K562 treated with DMSO at 1 percent for 4 hours (cell line): ENCODE results near the gene ZNF474. TPM values are rescaled to one million over a fixed set of nuclear protein-coding genes. Genes with fewer than 3 reads are reported as not detected.

Experiments
- total RNA-seq: library from RNA; unstranded; fragments of 300-600 nt; gene quantifications from 2 replicates; pipeline ENCODE4 v1.2.3, GENCODE V29; 2022; ENCODE audit not compliant: insufficient read depth

The ZNF474 gene
- total RNA-seq = not detected in 2 replicates

DNA sequence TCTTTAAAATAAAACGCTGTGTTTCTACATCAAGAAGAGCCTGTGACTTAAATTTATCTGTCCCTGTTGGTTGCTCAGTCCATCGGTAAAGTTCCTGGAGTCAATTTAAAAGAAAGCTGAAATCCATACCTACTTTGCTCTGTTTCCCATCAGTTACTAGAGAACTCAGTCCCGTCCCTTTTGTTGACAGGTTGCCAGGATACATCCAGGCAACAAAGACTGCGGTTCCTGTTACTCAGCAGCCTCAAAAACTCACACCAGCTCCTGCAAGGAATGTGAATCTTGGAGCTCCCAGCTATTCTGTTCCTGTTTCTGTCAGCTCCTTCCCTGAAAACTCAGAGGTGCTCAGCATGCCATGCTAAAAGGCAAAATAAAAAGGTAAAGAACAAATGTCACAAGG is at the start of gene ZNF474:
ZNF474 (plus strand) TSS at position 241 of the 400 bp plus-strand sequence. CDS start 22,445 bp downstream, outside the sequence.

Other genes with a start within 250 kb of the ZNF474 start
- 1.1 and 2.9 TPM in 2 replicates for gene SRFBP1, start 167.6 kb upstream of the ZNF474 start, total RNA-seq
- 0.28 and 0.84 TPM in 2 replicates for gene LOX, start 51.3 kb upstream of the ZNF474 start, total RNA-seq
- gene SNCAIP, start 182.7 kb downstream of the ZNF474 start, total RNA-seq = not detected in 2 replicates